T-helper 17 cell (primary cell): ENCODE data around the gene ZFPM1. TPM values are rescaled to one million over a fixed set of nuclear protein-coding genes. Genes with fewer than 3 reads are reported as not detected.

Experiments
- ATAC-seq: fragments of 150-1000 bp; cut with Tn5 transposase; 2 replicates; pipeline ENCODE4 v1.10.0; 2021; ENCODE audit warnings: mild to moderate bottlenecking, moderate library complexity
- DNase-seq, 3 donors: peaks; one replicate each; pipeline versions ENCODE4 v3.0.0 to v3.0.0-alpha.2; 2020 to 2021
- H3K9me3 ChIP-seq: one replicate; pipeline ENCODE4 v1.7.0; 2013; ENCODE audit warnings: low read length, mild to moderate bottlenecking; ENCODE audit not compliant: control insufficient read depth, poor library complexity, severe bottlenecking
- H3K27ac Mint-ChIP-seq: one replicate; pipeline ENCODE4 v1.8.0; 2022; ENCODE audit warnings: mild to moderate bottlenecking, moderate library complexity, mixed read lengths
- H3K27me3 Mint-ChIP-seq: one replicate; pipeline ENCODE4 v1.8.0; 2022; ENCODE audit warnings: mixed read lengths
- H3K36me3 Mint-ChIP-seq: one replicate; pipeline ENCODE4 v1.8.0; 2022; ENCODE audit warnings: low read depth, mixed read lengths
- H3K4me1 Mint-ChIP-seq: one replicate; pipeline ENCODE4 v1.8.0; 2022; ENCODE audit warnings: mild to moderate bottlenecking, mixed read lengths
- H3K4me3 Mint-ChIP-seq: one replicate; pipeline ENCODE4 v1.8.0; 2022; ENCODE audit warnings: mild to moderate bottlenecking, moderate library complexity, mixed read lengths
- total RNA-seq, 4 donors: library from RNA in 2 of 4; stranded (reverse) in 2 of 4; gene quantifications; one replicate each; pipeline ENCODE4 v1.2.3 and lab custom pipeline; 2022 to 2026

The ZFPM1 gene
- total RNA-seq, 2 donors from 2014 or later: 24.6 to 29.4 TPM

- DNase-seq (no peak), ATAC-seq (no peak)
- peaks cover 3% of the 10 kb centered on the region for H3K36me3 Mint-ChIP-seq
- peak overlapping the region; percentile 69 for H3K27ac Mint-ChIP-seq
- no peaks in the 10 kb centered on the region for H3K27me3 Mint-ChIP-seq
- no peaks in the 10 kb centered on the region for H3K9me3 ChIP-seq
- H3K4me1 Mint-ChIP-seq: peaks cover 25% of the 10 kb centered on the region
- H3K4me3 Mint-ChIP-seq: no peak overlapping the region
Observed at GRCh38 chr16:88576307-88576706, 123.2 kb downstream of the ZFPM1 start.

- H3K27ac Mint-ChIP-seq: peak overlapping the region; percentile 69
- DNase-seq (no peak), ATAC-seq (no peak)
- H3K4me3 Mint-ChIP-seq: peak overlapping the region; percentile 82
- peaks cover 29% of the 10 kb centered on the region for H3K4me1 Mint-ChIP-seq
- H3K9me3 ChIP-seq: no peaks in the 10 kb centered on the region
- peaks cover 5% of the 10 kb centered on the region for H3K36me3 Mint-ChIP-seq
- no peaks in the 10 kb centered on the region for H3K27me3 Mint-ChIP-seq
Observed at GRCh38 chr16:88577166-88577565, 124.1 kb downstream of the ZFPM1 start.

GRCh38 chr16:88578446-88579313, 125.6 kb downstream of the ZFPM1 start:
- peaks cover 5% of the 10 kb centered on the region for H3K36me3 Mint-ChIP-seq
- H3K27me3 Mint-ChIP-seq: no peaks in the 10 kb centered on the region
- H3K4me3 Mint-ChIP-seq: no peak overlapping the region
- no peaks in the 10 kb centered on the region for H3K9me3 ChIP-seq
- no peak for DNase-seq
- H3K27ac Mint-ChIP-seq: peak overlapping the region; percentile 67
- no peak for ATAC-seq
- H3K4me1 Mint-ChIP-seq: peaks cover 27% of the 10 kb centered on the region

GRCh38 chr16:88580371-88580770, 127.3 kb downstream of the ZFPM1 start:
- Mint-ChIP-seq H3K4me1 (peaks cover 30% of the 10 kb centered on the region), H3K36me3 (peaks cover 5% of the 10 kb centered on the region), H3K27ac (no peak overlapping the region), H3K4me3 (no peak overlapping the region), H3K27me3 (no peaks in the 10 kb centered on the region)
- ATAC-seq (no peak), DNase-seq (no peak)
- no peaks in the 10 kb centered on the region for H3K9me3 ChIP-seq

- DNase-seq: no peak
- Mint-ChIP-seq H3K27me3 (no peaks in the 10 kb centered on the region), H3K27ac (peak overlapping the region; percentile 21), H3K4me3 (no peak overlapping the region), H3K4me1 (peaks cover 33% of the 10 kb centered on the region), H3K36me3 (peaks cover 5% of the 10 kb centered on the region)
- no peak for ATAC-seq
- H3K9me3 ChIP-seq: no peaks in the 10 kb centered on the region
Observed at GRCh38 chr16:88581033-88581432, 128.0 kb downstream of the ZFPM1 start.

GRCh38 chr16:88582912-88583575, 130.0 kb downstream of the ZFPM1 start:
- peaks cover 7% of the 10 kb centered on the region for H3K36me3 Mint-ChIP-seq
- peaks cover 30% of the 10 kb centered on the region for H3K4me1 Mint-ChIP-seq
- no peaks in the 10 kb centered on the region for H3K27me3 Mint-ChIP-seq
- ATAC-seq (no peak), DNase-seq (no peak)
- H3K4me3 Mint-ChIP-seq: no peak overlapping the region
- H3K9me3 ChIP-seq: no peaks in the 10 kb centered on the region
- peak overlapping the region; percentile 86 for H3K27ac Mint-ChIP-seq

GRCh38 chr16:88584676-88585075, 131.6 kb downstream of the ZFPM1 start:
- peaks cover 37% of the 10 kb centered on the region for H3K4me1 Mint-ChIP-seq
- DNase-seq: no peak

GRCh38 chr16:88585269-88585668, 132.2 kb downstream of the ZFPM1 start:
- Mint-ChIP-seq H3K27me3 (no peaks in the 10 kb centered on the region), H3K4me1 (peaks cover 37% of the 10 kb centered on the region), H3K4me3 (no peak overlapping the region), H3K36me3 (peaks cover 12% of the 10 kb centered on the region), H3K27ac (peak overlapping the region; percentile 65)
- DNase-seq: no peak
- no peak for ATAC-seq
- H3K9me3 ChIP-seq: no peaks in the 10 kb centered on the region

More at GRCh38 chr16:88584676-88585075, 131.6 kb downstream of the ZFPM1 start:
- no peaks in the 10 kb centered on the region for H3K27me3 Mint-ChIP-seq
- H3K36me3 Mint-ChIP-seq: peaks cover 12% of the 10 kb centered on the region
- H3K9me3 ChIP-seq: no peaks in the 10 kb centered on the region
- no peak overlapping the region for H3K4me3 Mint-ChIP-seq
- H3K27ac Mint-ChIP-seq: peak overlapping the region; percentile 65
- ATAC-seq: no peak

GRCh38 chr16:88585927-88586581, 133.0 kb downstream of the ZFPM1 start:
- H3K27me3 Mint-ChIP-seq: no peaks in the 10 kb centered on the region

More at GRCh38 chr16:88585927-88586581, 133.0 kb downstream of the ZFPM1 start:
- ATAC-seq (no peak), DNase-seq (no peak)
- Mint-ChIP-seq H3K36me3 (peaks cover 12% of the 10 kb centered on the region), H3K4me3 (no peak overlapping the region), H3K27ac (peak overlapping the region; percentile 65), H3K4me1 (peaks cover 33% of the 10 kb centered on the region)
- no peaks in the 10 kb centered on the region for H3K9me3 ChIP-seq

Other genes starting within 250 kb of the ZFPM1 start
- under 1 TPM; 0.32 to 0.55 TPM for gene ZNF469, start 70.3 kb upstream of the ZFPM1 start, total RNA-seq
- 100 to 1,000 TPM; 100 to 141 TPM for gene ZC3H18, start 117.1 kb downstream of the ZFPM1 start, total RNA-seq
- under 1 TPM; 0.65 to 0.86 TPM for gene IL17C, start 185.3 kb downstream of the ZFPM1 start, total RNA-seq
- gene CYBA, start 197.8 kb downstream of the ZFPM1 start, total RNA-seq: 100 to 1,000 TPM; 346 to 383 TPM
- gene MVD, start 209.8 kb downstream of the ZFPM1 start, total RNA-seq: 10 to 100 TPM; 40.4 to 72.8 TPM
- 10 to 100 TPM in 1 of 2 donors, 1 to 10 TPM in 1; 7.7 to 10.2 TPM for gene SNAI3, start 233.2 kb downstream of the ZFPM1 start, total RNA-seq